WTC11 (cell line): ENCODE data around the gene SMOC1.

Source experiments
- CTCF ChIP-seq: fragments of 200-600 bp; IDR thresholded peaks from 2 replicates; pipeline ENCODE4 v1.8.0; 2022; ENCODE audit warnings: antibody characterized with exemption
- NR1H2 ChIP-seq: sonication (generic); formaldehyde crosslinking; IDR thresholded peaks from 2 replicates; pipeline ENCODE4 v1.9.0; 2021; ENCODE audit warnings: mild to moderate bottlenecking, moderate library complexity, missing genetic modification reagents
- NR3C1 ChIP-seq: sonication (generic); formaldehyde crosslinking; conservative IDR thresholded peaks from 2 replicates; pipeline ENCODE4 v1.8.1; 2023; ENCODE audit warnings: low read depth, mild to moderate bottlenecking, missing genetic modification reagents
- SP1 ChIP-seq: sonication (generic); formaldehyde crosslinking; conservative IDR thresholded peaks from 2 replicates; pipeline ENCODE4 v1.8.1; 2022; ENCODE audit warnings: missing genetic modification reagents
- USF2 ChIP-seq: sonication (generic); formaldehyde crosslinking; IDR thresholded peaks from 2 replicates; pipeline ENCODE4 v1.8.1; 2023; ENCODE audit warnings: mild to moderate bottlenecking, missing genetic modification reagents, moderate library complexity
- TF ChIP-seq, protein P1 (sequence below): sonication (generic); formaldehyde crosslinking; IDR thresholded peaks from 2 replicates; pipeline ENCODE4 v1.8.1; 2023; ENCODE audit warnings: mild to moderate bottlenecking, missing genetic modification reagents
- TF ChIP-seq, protein P2 (sequence below): sonication (generic); formaldehyde crosslinking; conservative IDR thresholded peaks from 2 replicates; pipeline ENCODE4 v1.8.1; 2022; ENCODE audit warnings: mild to moderate bottlenecking, missing genetic modification reagents

DNA sequence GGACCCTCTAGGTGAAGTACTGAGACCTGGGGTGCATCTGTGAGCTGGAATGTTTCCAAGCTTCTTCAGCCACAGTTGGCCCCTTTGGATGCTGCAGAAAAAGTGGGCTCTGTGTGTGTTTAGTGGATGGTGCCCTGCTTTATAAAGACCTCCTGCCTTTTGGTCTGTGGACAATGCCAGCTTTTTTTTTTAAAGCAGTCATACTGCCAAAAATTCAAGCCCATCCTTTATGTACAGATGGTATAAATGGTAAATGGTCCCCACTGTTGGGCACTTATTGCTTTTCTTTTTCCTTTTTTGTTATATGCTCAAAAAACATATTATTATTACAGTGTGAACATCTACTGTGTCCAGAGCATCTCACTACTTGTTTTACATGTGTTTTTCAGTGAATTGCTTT, 81.1 kb downstream of the SMOC1 start:
- no peak for TF ChIP-seq CTCF
- no peak for TF ChIP-seq SP1 (CRISPR knock-in tag)
- TF ChIP-seq, protein P1, sequence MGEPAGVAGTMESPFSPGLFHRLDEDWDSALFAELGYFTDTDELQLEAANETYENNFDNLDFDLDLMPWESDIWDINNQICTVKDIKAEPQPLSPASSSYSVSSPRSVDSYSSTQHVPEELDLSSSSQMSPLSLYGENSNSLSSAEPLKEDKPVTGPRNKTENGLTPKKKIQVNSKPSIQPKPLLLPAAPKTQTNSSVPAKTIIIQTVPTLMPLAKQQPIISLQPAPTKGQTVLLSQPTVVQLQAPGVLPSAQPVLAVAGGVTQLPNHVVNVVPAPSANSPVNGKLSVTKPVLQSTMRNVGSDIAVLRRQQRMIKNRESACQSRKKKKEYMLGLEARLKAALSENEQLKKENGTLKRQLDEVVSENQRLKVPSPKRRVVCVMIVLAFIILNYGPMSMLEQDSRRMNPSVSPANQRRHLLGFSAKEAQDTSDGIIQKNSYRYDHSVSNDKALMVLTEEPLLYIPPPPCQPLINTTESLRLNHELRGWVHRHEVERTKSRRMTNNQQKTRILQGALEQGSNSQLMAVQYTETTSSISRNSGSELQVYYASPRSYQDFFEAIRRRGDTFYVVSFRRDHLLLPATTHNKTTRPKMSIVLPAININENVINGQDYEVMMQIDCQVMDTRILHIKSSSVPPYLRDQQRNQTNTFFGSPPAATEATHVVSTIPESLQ (CRISPR knock-in tag) = no peak
- no peak for TF ChIP-seq NR1H2 (CRISPR knock-in tag)
- TF ChIP-seq, protein P2, sequence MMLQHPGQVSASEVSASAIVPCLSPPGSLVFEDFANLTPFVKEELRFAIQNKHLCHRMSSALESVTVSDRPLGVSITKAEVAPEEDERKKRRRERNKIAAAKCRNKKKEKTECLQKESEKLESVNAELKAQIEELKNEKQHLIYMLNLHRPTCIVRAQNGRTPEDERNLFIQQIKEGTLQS (CRISPR knock-in tag) = no peak
- TF ChIP-seq NR3C1 (CRISPR knock-in tag) = no peak
- TF ChIP-seq USF2 (CRISPR knock-in tag) = no peak
